Measurements from ENCODE around the gene TOMM40L.

- TF ChIP-seq CTCF (IDR thresholded peaks at IDR 0.05) (no peak), ZFX (IDR thresholded peaks at IDR 0.05; ENCODE audit: borderline replicate concordance) (no peak)
Measured at GRCh38 chr1:161176468-161177111, 49.3 kb upstream of the TOMM40L start.
